Suppressor macrophage (primary cell): ENCODE measurements around the gene PFKFB1.

Source experiments
- DNase-seq, 4 experiments: peaks; one replicate each; pipeline ENCODE4 v3.0.0-alpha.2; 2020 to 2022

The PFKFB1 gene

GRCh38 chrX:54921427-54922021 lies 72.5 kb downstream of the PFKFB1 start:
- DNase-seq: peak; percentile 4 to 25 (median 12)

GRCh38 chrX:54920610-54921426 lies 73.2 kb downstream of the PFKFB1 start, which contains the start of gene TRO:
Gene TRO (plus strand): TSS chrX:54920824. CDS start chrX:54922247, 1,423 bp downstream.
- no peak for DNase-seq

- no peak for DNase-seq
These were observed 84.0 kb downstream of the PFKFB1 start for GRCh38 chrX:54909941-54910340.

GRCh38 chrX:54894159-54894558 lies 99.8 kb downstream of the PFKFB1 start:
- DNase-seq: no peak

- DNase-seq: peak; percentile 43 to 59 (median 46)
These were observed 102.4 kb downstream of the PFKFB1 start for GRCh38 chrX:54891573-54891972.

- no peak for DNase-seq
These were observed 108.2 kb downstream of the PFKFB1 start for GRCh38 chrX:54885740-54886139.
